ENCODE measurements around the gene MYO6.

GRCh38 chr6:75813476-75814250 lies 64.6 kb downstream of the MYO6 start:
- TF ChIP-seq EZH2phosphoT487 (IDR thresholded peaks at IDR 0.05; ENCODE audit: low read depth) (no peak), CTCF (IDR thresholded peaks at IDR 0.05; ENCODE audit: low read depth, low read length) (no peak)
